Astrocyte of the spinal cord (primary cell): ENCODE results near the gene ABHD5.

Source experiments
- DNase-seq: peaks from one replicate; pipeline ENCODE4 v3.0.0; 2011; ENCODE audit warnings: low read depth, low spot score
- H3K4me3 ChIP-seq: 2 replicates; pipeline ENCODE4 v1.5.1; 2011; ENCODE audit warnings: low read depth, mild to moderate bottlenecking, low read length, moderate library complexity
- in situ Hi-C: cut with HindIII; loops from 2 replicates; pipeline ENCODE4 v1.10.0; 2017; ENCODE audit warnings: low sequenced_read_pairs
- TF ChIP-seq, protein P1 (sequence below): IDR thresholded peaks from 2 replicates; pipeline ENCODE4 v1.5.1; 2012; ENCODE audit warnings: low read depth, mild to moderate bottlenecking, low read length, inconsistent platforms

ABHD5 gene

DNA sequence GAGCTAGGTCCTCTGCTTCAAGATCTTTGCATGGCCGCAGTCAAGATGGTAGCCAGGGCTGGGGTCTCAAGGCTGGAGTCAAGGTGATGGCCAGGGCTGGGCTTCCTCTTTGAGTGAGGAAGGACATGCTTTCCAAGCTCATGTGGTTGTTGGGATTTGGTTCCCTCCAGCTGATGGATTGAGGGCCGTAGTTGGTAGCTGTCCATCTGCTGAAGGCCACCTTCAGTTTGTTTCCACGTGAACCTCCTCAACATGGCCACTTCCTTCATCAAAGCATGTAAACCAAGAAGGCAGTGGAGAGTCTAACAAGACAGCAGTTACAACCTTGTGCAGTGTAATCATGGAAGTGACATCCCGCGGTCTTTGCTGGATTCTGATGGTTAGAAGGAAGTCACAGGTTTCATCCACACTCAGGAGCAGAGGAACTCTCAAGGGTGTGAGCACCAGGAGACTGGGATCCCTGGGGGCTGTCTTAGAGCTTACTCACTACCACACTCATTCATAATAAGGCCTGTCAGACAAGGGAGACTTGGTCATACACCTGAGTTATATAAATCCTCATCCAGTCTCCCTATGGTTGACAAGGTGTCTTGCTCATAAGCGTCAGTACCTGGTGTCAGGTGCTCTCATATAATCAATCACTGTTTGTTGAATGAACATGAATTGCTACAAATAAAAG lies 42.1 kb downstream of the ABHD5 start:
- DNase-seq, result no peak
- H3K4me3 ChIP-seq, result no peak overlapping the region
- in situ Hi-C loops, result no loop called here
- TF ChIP-seq, protein P1, sequence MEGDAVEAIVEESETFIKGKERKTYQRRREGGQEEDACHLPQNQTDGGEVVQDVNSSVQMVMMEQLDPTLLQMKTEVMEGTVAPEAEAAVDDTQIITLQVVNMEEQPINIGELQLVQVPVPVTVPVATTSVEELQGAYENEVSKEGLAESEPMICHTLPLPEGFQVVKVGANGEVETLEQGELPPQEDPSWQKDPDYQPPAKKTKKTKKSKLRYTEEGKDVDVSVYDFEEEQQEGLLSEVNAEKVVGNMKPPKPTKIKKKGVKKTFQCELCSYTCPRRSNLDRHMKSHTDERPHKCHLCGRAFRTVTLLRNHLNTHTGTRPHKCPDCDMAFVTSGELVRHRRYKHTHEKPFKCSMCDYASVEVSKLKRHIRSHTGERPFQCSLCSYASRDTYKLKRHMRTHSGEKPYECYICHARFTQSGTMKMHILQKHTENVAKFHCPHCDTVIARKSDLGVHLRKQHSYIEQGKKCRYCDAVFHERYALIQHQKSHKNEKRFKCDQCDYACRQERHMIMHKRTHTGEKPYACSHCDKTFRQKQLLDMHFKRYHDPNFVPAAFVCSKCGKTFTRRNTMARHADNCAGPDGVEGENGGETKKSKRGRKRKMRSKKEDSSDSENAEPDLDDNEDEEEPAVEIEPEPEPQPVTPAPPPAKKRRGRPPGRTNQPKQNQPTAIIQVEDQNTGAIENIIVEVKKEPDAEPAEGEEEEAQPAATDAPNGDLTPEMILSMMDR, result no peak

DNA sequence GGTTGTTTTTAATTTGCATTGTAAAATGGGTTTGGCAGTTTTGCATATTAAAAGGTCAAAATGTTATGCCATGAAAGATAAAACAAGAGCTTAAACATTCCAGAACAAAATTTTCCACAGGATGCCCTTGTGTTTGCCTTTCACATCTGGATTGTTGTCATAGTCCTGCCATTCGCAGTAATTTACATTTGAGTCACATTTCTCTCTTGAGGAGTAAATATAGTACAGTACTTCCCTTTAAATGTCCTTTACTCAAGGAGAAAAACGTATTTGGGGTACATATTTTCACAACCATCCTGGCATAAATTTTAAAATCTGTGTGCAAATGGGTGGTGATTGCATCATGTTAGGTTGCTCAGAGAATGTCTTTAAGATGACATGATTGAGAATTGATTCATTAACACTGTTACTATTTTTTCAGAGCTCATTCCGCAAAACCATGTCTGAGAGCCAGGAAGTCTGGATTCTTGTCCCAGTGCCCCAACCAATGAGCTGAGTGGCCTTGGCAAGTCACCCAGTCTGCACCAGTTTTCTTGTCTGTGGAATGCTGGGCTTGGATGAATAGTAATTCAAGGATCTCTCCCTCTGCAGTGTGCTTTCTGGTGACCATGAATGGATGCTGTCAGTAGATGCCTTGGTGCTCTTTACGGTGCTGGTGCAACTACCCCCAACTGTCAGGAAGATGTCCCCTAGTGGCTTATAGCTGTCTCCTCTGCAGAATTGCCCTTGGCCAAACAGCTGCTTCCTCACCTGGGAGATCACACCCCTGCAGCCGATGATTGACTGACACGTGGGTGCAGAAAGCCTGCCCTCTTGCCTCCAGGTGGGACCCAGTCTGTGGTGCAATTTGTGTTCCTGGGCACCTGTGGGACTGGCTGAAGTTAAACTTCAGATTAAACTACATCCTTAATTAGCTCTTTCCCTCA lies 43.0 kb downstream of the ABHD5 start:
- peak; percentile 74 for DNase-seq
- TF ChIP-seq, protein P1, result no peak
- H3K4me3 ChIP-seq, result no peak overlapping the region
- in situ Hi-C loops, result no loop called here

DNA sequence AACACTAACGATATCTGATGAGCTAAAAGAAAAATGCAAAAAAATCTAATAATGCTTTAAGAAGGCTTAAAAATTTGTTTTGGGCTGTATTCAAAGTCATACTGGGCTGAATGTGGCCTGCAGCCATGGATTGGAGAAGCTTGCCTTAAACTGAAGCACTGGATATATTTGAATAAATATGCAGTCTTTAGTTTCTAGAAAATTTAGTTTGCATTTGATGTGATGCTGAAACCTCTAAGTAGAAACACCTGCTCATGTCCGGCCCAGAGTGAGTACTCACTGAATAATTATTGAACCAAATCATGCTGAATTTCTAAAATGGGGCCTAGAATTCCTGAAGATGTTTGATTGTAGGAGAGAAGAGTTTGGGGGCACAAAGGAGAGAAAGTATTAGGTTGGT lies 43.9 kb downstream of the ABHD5 start:
- no peak overlapping the region for H3K4me3 ChIP-seq
- TF ChIP-seq, protein P1, result no peak
- in situ Hi-C loops, result no loop called here
- no peak for DNase-seq

DNA sequence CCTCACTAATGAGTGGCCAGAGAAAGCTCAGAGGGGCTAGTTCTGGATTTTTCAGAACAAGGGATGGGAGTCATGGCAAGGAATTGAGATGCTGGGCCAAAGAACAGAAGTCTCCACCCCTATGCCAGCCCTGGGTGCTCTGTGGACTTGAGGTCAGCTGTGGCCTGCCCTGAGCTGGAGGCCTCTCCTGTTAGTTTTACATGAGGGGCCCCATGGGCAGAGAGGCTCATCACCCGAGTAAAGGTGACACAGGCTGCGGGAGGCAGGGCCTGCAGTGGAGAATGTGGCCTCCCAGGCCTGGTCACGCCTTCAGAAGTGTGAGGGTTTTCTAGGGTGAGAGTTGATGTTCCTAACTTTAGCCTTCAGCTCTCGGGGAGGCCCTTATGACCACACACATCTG lies 44.9 kb downstream of the ABHD5 start:
- in situ Hi-C loops, result no loop called here
- DNase-seq, result no peak
- H3K4me3 ChIP-seq, result no peak overlapping the region
- TF ChIP-seq, protein P1, result no peak

DNA sequence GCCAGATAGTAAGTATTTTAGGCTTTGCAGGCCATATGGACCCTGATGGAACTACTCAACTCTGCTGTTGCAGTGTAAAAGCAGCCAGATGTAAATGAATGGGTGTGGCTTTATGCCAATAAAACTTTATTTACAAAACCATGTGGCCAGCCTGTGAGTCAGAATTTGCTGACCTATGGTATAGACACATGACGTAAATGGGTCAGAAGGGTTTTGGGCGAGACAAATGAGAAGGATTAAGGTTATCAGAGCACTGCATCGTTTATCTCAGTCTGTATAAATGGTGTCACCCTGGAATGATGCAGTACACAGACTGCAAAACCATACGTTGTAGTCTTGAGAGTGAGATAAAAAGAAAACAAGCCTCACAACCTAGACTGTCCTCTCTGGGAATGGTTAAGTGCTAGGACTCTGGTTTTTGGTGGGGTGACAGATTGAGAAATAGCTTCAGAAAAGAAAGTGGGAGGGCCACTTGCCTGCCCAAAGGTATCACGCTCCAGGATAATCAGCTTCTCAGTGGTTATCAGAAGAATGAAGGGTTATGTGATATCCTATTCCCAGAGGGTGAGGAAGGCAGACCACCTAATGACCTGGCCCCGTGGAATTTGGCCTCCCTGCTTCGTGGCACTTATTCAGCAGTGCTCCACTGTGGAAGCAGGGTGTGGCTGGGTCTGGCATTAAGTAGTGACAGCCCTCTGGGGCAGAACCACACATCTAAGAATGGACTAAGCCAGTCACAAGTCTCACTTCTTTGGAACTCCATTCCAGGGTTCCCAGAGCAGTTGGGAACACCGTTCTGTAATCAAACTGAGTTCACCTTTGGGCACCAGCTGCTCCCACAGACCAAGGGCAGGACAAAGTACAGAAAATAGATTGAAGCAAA lies 46.1 kb downstream of the ABHD5 start:
- H3K4me3 ChIP-seq, result no peak overlapping the region
- TF ChIP-seq, protein P1, result no peak
- DNase-seq, result no peak
- in situ Hi-C loops, result no loop called here

DNA sequence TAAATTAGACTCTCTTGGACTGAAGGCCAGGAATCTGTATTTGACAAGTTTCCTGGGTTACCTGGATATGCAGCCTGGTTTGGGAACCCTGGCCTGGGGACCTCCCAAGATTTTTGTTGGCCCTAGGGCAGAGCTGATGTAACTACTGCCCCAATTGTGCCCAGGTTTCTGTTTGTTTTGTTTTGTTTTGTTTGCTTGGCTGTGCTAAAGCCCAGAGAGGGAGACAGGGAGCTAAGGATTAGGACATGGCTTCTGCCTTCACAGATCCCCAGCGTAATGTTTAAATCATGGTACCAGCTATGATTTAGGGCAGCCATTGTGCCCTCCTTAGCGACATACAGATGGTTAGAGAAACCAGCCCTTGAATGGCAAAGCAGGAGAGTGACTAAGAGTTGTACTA lies 47.6 kb downstream of the ABHD5 start:
- in situ Hi-C loops, result no loop called here
- DNase-seq, result no peak
- H3K4me3 ChIP-seq, result no peak overlapping the region
- TF ChIP-seq, protein P1, result no peak
